CD1c-positive myeloid dendritic cell (primary cell): Measurements from ENCODE around the gene FAM199X.
A peak's percentile ranks its signal among the peaks of the same experiment; 100 is the strongest.

Experiments used
- DNase-seq: peaks from one replicate; pipeline ENCODE4 v3.0.0-alpha.2; 2016; ENCODE audit errors: extremely low spot score

FAM199X gene

GRCh38 chrX:104165894-104166734, at the start of gene FAM199X:
Gene FAM199X, plus strand, starts transcription at chrX:104166453. Its CDS starts 333 bp downstream, at chrX:104166786.
- peak; percentile 93 for DNase-seq

GRCh38 chrX:104117759-104118158, 48.5 kb upstream of the FAM199X start:
- no peak for DNase-seq

- no peak for DNase-seq
Measured at GRCh38 chrX:104118765-104119164, 47.5 kb upstream of the FAM199X start.

GRCh38 chrX:104122829-104123228, 43.4 kb upstream of the FAM199X start:
- peak; percentile 5 for DNase-seq

GRCh38 chrX:104126856-104127255, 39.4 kb upstream of the FAM199X start:
- DNase-seq, result no peak

GRCh38 chrX:104130808-104131207, 35.4 kb upstream of the FAM199X start:
- DNase-seq, result no peak

GRCh38 chrX:104134583-104135261, 31.5 kb upstream of the FAM199X start:
- DNase-seq, result no peak

- no peak for DNase-seq
Measured at GRCh38 chrX:104135677-104136076, 30.6 kb upstream of the FAM199X start.

GRCh38 chrX:104136241-104137019, 29.8 kb upstream of the FAM199X start:
- peak; percentile 67 for DNase-seq

GRCh38 chrX:104137496-104137895, 28.8 kb upstream of the FAM199X start:
- DNase-seq, result no peak

GRCh38 chrX:104141087-104141760, 25.0 kb upstream of the FAM199X start:
- DNase-seq, result no peak

GRCh38 chrX:104151037-104151436, 15.2 kb upstream of the FAM199X start:
- no peak for DNase-seq

- peak; percentile 85 for DNase-seq
Measured at GRCh38 chrX:104156630-104157529, 9.4 kb upstream of the FAM199X start, which contains the start of gene SLC25A53. Gene SLC25A53, minus strand, starts transcription at chrX:104157009. Its CDS starts 51,752 bp downstream, at chrX:104105257.

- DNase-seq, result no peak
Measured at GRCh38 chrX:104166735-104167436, 633 bp downstream of the FAM199X start.

- DNase-seq, result no peak
Measured at GRCh38 chrX:104168127-104168526, 1.9 kb downstream of the FAM199X start.

- no peak for DNase-seq
Measured at GRCh38 chrX:104172121-104172520, 5.9 kb downstream of the FAM199X start.

GRCh38 chrX:104172788-104173187, 6.5 kb downstream of the FAM199X start:
- no peak for DNase-seq

- DNase-seq, result no peak
Measured at GRCh38 chrX:104173841-104174240, 7.6 kb downstream of the FAM199X start.

- no peak for DNase-seq
Measured at GRCh38 chrX:104183685-104184084, 17.4 kb downstream of the FAM199X start.

- no peak for DNase-seq
Measured at GRCh38 chrX:104187931-104188330, 21.7 kb downstream of the FAM199X start.
